H1 (cell line): ENCODE data around the gene PCDH19. TPM values are rescaled to one million over a fixed set of nuclear protein-coding genes. Genes with fewer than 3 reads are reported as not detected.

Experiments
- CHD7 ChIP-seq: fragments of 300-600 bp; sonication (generic); IDR thresholded peaks from 2 replicates; pipeline ENCODE4 v1.7.1; 2012; ENCODE audit warnings: low read length, moderate library complexity, mild to moderate bottlenecking, inconsistent platforms; ENCODE audit not compliant: insufficient replicate concordance
- EZH2 ChIP-seq: fragments of 200-600 bp; sonication (generic); IDR thresholded peaks from 2 replicates; pipeline ENCODE4 v1.7.1; 2012; ENCODE audit warnings: low read depth, mild to moderate bottlenecking, moderate library complexity, low read length, inconsistent platforms; ENCODE audit not compliant: severe bottlenecking
- JUND ChIP-seq: IDR thresholded peaks from 2 replicates; pipeline ENCODE4 v1.6.1; 2011; ENCODE audit warnings: mild to moderate bottlenecking, improper control_type of control experiment, low read length
- POU5F1 ChIP-seq: IDR thresholded peaks from 2 replicates; pipeline ENCODE4 v1.6.1; 2011; ENCODE audit warnings: low read depth, mild to moderate bottlenecking, low read length, moderate library complexity
- RNF2 ChIP-seq: fragments of 200-900, 300-1000 bp; sonication (generic); IDR thresholded peaks from 2 replicates; pipeline ENCODE4 v1.7.1; 2016; ENCODE audit warnings: borderline replicate concordance, low read depth, mild to moderate bottlenecking, antibody characterized with exemption, low read length; ENCODE audit not compliant: poor library complexity, severe bottlenecking; ENCODE audit errors: missing control alignments
- SIN3A ChIP-seq, 2 experiments: IDR thresholded peaks in 1 of 2; conservative IDR thresholded peaks in 1 of 2; 2 replicates each; pipeline ENCODE4 v1.6.1; 2011 to 2012; ENCODE audit warnings: low read length in 2 of 2, improper control_type of control experiment in 1 of 2, low read depth in 1 of 2, mild to moderate bottlenecking in 1 of 2
- TAF7 ChIP-seq: optimal IDR thresholded peaks from 2 replicates; pipeline ENCODE3; 2011; ENCODE audit warnings: low read depth, mild to moderate bottlenecking, inconsistent platforms, low read length, moderate library complexity, borderline replicate concordance
- TBP ChIP-seq: IDR thresholded peaks from 2 replicates; pipeline ENCODE4 v1.6.1; 2011; ENCODE audit warnings: low read depth, low read length, improper control_type of control experiment
- YY1 ChIP-seq: IDR thresholded peaks from 2 replicates; pipeline ENCODE4 v1.6.1; 2011; ENCODE audit warnings: low read depth, mild to moderate bottlenecking, low read length
- polyA plus RNA-seq, 7 experiments: library from polyadenylated mRNA; depleted of rRNA in 3 of 7; stranded (reverse) in 5 of 7; unstranded in 2 of 7; fragments of >200 nt in 5 of 7; fragments of 200-250 nt in 2 of 7; gene quantifications; 1 replicate in 5 of 7; 2 replicates in 1 of 7; 4 replicates in 1 of 7; pipeline versions ENCODE4 v1.2.1 to v1.2.3, GENCODE V29; 2011 to 2013; ENCODE audit warnings: missing spikeins in 2 of 7, mixed read lengths in 2 of 7
- total RNA-seq: library from RNA; stranded (reverse); fragmentation: NEBNext Ultra II Directional; extraction: Animal tissue kit (Norgen Biotek cat#: 25700); gene quantifications from 2 replicates; pipeline ENCODE4 v1.2.1, GENCODE V29; 2021
- TF ChIP-seq, protein P1 (sequence below): IDR thresholded peaks from 2 replicates; pipeline ENCODE4 v1.6.1; 2012; ENCODE audit warnings: inconsistent platforms

Gene PCDH19
- total and polyA plus RNA-seq, 2 of the 8 experiments (the other 6 are each of a cell fraction or from before 2014, with no cell fraction given): 0.12 to 1.2 TPM

DNA sequence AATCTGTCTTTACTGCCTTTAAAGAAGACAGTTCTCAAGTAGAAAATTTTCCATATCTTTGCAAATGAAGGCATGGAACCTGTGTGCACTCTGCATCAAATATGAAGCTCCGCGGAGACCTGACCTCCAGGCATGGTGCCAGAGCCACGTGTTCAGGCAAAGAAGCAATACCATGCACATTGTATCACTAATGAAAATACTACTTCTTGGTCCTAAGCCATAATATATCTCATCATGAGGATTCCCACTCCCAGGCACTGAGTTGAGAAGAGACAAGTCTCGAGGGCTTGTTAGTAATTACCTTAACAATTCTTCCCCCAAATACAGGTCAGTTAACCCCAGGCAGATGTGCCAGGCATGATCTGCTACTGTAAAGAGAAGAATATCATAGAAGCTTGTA lies 56.7 kb downstream of the PCDH19 start (continued):
- no peak for TF ChIP-seq CHD7
- TF ChIP-seq EZH2: no peak
- TF ChIP-seq, protein P1, sequence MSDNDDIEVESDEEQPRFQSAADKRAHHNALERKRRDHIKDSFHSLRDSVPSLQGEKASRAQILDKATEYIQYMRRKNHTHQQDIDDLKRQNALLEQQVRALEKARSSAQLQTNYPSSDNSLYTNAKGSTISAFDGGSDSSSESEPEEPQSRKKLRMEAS: no peak
- no peak for TF ChIP-seq YY1
- no peak for TF ChIP-seq TAF7
- TF ChIP-seq TBP: no peak
- no peak for TF ChIP-seq RNF2
- no peak for TF ChIP-seq JUND
- TF ChIP-seq SIN3A (conservative IDR thresholded peaks at IDR 0.05 in 1 of 2, IDR thresholded peaks at IDR 0.05 in 1 of 2; ENCODE audit: low read depth in 1 of 2, low read length in 2 of 2): no peak
- TF ChIP-seq POU5F1: no peak
- TF ChIP-seq, all 59 proteins: peak for 0
